Thymus (tissue), 11 donors: ENCODE measurements around the gene RNF150. TPM values are rescaled to one million over a fixed set of nuclear protein-coding genes. Genes with fewer than 3 reads are reported as not detected.
A peak's percentile ranks its signal among the peaks of the same experiment; 100 is the strongest.

Experiments used
- DNase-seq, 9 donors: peaks; one replicate each; pipeline ENCODE4 v3.0.0-alpha.2; 2013; ENCODE audit warnings: low spot score in 9 of 9, low read depth in 6 of 9, missing footprints in 1 of 9
- H3K27ac ChIP-seq, 2 donors: one replicate each; pipeline ENCODE4 v1.5.1; 2013; ENCODE audit warnings: control low read depth in 1 of 2, low read depth in 1 of 2, low read length in 1 of 2, mild to moderate bottlenecking in 1 of 2, moderate library complexity in 1 of 2
- H3K27me3 ChIP-seq, 2 donors: one replicate each; pipeline ENCODE4 v1.5.1; 2013; ENCODE audit warnings: low read length in 1 of 2; ENCODE audit not compliant: control insufficient read depth in 2 of 2, insufficient read depth in 1 of 2
- H3K36me3 ChIP-seq, 2 donors: one replicate each; pipeline ENCODE4 v1.5.1; 2013; ENCODE audit warnings: low read length in 1 of 2, mild to moderate bottlenecking in 1 of 2, moderate library complexity in 1 of 2; ENCODE audit not compliant: control insufficient read depth in 2 of 2, insufficient read depth in 2 of 2
- H3K4me1 ChIP-seq, 2 donors: one replicate each; pipeline ENCODE4 v1.5.1; 2013; ENCODE audit warnings: low read length in 2 of 2; ENCODE audit not compliant: control insufficient read depth in 2 of 2, insufficient read depth in 2 of 2
- H3K4me3 ChIP-seq, 2 donors: one replicate each; pipeline ENCODE4 v1.5.1; 2013; ENCODE audit warnings: low read length in 2 of 2, control low read depth in 1 of 2, mild to moderate bottlenecking in 1 of 2
- H3K9me3 ChIP-seq, 2 donors: one replicate each; pipeline ENCODE4 v1.5.1; 2013; ENCODE audit warnings: low read length in 1 of 2, mild to moderate bottlenecking in 1 of 2; ENCODE audit not compliant: control insufficient read depth in 2 of 2, insufficient read depth in 1 of 2
- WGBS: extraction: QIAGEN DNeasy Blood & Tissue Kit; methylation state at CpG from one replicate; pipeline ENCODE4 v1.1.7; 2013; 5-methylcytosine and 5-hydroxymethylcytosine counted together
- polyA plus RNA-seq: library from polyadenylated mRNA; stranded (reverse); fragments of 200-250 nt; gene quantifications from one replicate; pipeline ENCODE4 v1.2.3, GENCODE V29; 2013
- total RNA-seq: library from RNA; stranded (reverse); fragments of 120-200 nt; gene quantifications from one replicate; pipeline ENCODE4 v1.2.4, GENCODE V29; 2013
- donor health status: healthy.

Gene RNF150
- total and polyA plus RNA-seq, 2 donors: 1.4 to 2.9 TPM

DNA sequence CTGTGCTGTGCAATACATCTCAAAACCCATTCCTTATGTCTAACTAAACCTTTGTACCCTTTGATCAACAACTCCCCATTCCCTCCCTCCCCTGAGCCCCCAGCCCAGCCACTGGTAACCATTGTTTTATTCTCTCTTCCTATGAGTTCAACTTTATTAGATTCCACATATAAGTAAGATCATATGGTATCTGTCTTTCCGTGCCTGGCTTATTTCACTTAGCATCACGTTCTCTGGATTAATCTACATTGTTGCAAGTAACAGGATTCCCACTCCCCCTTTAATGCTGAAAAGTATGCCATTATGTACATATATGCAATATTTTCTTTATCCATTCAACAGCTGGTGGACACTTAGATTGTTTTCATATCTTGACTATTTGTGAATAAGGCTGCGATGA, 119.4 kb downstream of the RNF150 start:
- H3K27ac ChIP-seq: no peak overlapping the region
- H3K27me3 ChIP-seq: no peaks in the 10 kb centered on the region
- no peaks in the 10 kb centered on the region for H3K36me3 ChIP-seq
- no peaks in the 10 kb centered on the region for H3K9me3 ChIP-seq
- DNase-seq: no peak
- no peaks in the 10 kb centered on the region for H3K4me1 ChIP-seq
- 65% methylated on average over 3 of the region's 3 CpGs for WGBS
- no peak overlapping the region for H3K4me3 ChIP-seq

DNA sequence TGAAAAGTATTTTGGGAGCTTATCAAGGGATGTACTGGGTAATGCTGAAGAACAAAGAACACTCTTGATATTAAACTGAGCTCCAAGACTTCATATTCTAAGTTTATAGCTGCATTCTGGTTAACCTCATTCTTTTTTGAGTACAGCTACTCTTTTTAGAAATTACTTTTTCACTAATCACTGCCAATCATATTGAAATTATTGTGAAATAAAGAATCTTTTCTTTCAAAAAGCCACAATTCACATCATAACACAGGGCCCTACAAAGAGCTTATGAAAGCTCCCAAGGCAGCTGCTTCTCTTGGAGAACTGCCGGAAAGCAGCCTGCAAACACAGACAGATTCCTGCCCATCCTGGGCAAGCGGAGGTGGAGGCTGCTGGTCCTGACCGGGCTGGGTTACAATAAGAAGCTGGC, 121.4 kb downstream of the RNF150 start:
- Histone ChIP-seq H3K36me3 (no peaks in the 10 kb centered on the region), H3K27me3 (no peaks in the 10 kb centered on the region), H3K27ac (no peak overlapping the region), H3K4me3 (no peak overlapping the region), H3K9me3 (no peaks in the 10 kb centered on the region), H3K4me1 (no peaks in the 10 kb centered on the region)
- WGBS: 95% methylated on average over 3 of the region's 3 CpGs
- DNase-seq: no peak

DNA sequence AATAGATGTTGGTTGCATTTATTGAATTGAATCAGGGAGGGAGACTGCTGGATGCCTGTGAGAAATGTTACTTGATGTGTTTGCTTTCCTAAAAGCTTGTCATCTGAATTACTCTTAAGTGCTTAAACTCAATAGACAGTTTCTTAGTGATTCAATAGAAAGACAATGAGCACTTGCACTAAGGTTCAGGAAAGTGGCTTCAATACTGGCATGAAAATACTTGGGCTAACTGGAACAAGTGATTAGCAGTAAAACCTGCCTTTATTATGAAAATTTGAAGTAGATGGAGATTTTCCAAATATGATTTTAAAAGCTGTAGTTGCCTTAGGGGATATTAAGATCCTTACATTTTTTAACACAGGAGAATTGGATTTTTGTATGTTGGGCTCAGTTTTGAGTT, 123.3 kb downstream of the RNF150 start:
- H3K4me1 ChIP-seq: no peaks in the 10 kb centered on the region
- no peaks in the 10 kb centered on the region for H3K27me3 ChIP-seq
- no peak overlapping the region for H3K27ac ChIP-seq
- H3K9me3 ChIP-seq: no peaks in the 10 kb centered on the region
- DNase-seq: no peak
- no peaks in the 10 kb centered on the region for H3K36me3 ChIP-seq
- H3K4me3 ChIP-seq: no peak overlapping the region

DNA sequence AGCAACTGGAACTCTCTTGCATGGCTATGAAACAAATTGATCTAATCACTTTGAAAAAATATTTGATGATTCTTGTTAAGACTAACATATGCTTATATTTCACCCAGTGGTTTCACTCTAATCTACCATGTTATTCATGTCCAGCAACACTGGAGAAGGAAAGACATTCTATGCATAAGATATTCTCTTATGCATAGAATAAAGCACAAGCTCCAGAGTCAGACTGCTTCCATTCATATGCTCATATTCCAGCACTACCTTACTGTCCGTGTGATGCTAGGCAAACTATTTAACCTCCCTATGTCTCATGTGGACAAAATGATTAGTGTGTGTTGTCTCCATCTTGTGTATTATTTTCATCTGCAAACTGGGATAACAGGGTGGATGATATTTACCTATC, 124.1 kb downstream of the RNF150 start:
- no peak overlapping the region for H3K27ac ChIP-seq
- no peak for DNase-seq
- H3K27me3 ChIP-seq: no peaks in the 10 kb centered on the region
- H3K36me3 ChIP-seq: no peaks in the 10 kb centered on the region
- no peaks in the 10 kb centered on the region for H3K4me1 ChIP-seq
- H3K9me3 ChIP-seq: no peaks in the 10 kb centered on the region
- no peak overlapping the region for H3K4me3 ChIP-seq
- WGBS: 97% methylated on average over 1 of the region's 1 CpG

DNA sequence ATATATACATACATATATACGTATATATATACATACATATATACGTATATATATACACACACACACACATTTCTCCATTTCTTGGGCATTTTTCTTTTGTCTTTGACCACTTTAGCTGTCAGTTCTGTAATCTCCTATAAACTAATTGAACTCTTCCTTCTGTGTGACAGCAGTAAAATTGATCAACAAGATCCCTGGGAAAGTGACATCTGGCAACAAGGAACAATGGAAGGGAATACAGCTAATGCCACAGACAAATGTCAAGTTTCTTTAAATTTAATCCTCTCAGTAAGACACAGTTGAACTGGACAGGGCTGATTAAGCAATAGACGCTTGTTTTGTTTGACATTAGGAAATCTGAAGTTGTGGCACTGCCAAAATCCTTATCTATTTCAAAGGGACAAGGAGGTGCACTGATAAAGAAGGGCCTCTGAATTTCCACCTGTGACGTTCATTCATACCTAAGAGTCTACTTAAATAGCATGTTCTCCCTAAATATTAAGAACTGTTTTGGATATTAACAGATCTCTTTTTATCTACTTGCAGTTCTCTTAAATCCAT, 126.9 kb downstream of the RNF150 start:
- WGBS: 91% methylated on average over 4 of the region's 4 CpGs
- H3K9me3 ChIP-seq: no peaks in the 10 kb centered on the region
- no peak for DNase-seq
- no peak overlapping the region for H3K27ac ChIP-seq
- H3K4me1 ChIP-seq: no peaks in the 10 kb centered on the region
- no peaks in the 10 kb centered on the region for H3K36me3 ChIP-seq
- no peaks in the 10 kb centered on the region for H3K27me3 ChIP-seq
- H3K4me3 ChIP-seq: no peak overlapping the region

DNA sequence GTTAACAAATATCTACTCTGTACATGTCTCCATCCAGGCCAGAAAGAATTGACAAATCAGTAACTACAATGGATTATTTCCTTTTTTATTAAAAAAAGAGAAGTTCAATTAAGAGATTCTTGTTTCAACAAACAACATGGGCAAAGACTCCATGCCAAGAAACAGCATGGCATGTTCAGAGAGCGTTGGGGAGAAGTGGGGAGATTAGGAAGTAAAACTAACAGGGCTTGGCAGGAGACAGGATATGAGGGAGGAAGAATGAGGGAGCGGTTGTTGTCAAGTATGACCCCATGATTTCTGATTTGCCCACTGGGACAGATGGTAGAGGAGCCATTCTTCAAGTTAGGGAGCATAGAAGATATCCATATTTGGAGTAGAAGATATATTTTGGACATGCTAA, 128.4 kb downstream of the RNF150 start:
- no peaks in the 10 kb centered on the region for H3K27me3 ChIP-seq
- H3K4me3 ChIP-seq: no peak overlapping the region
- no peak for DNase-seq
- no peaks in the 10 kb centered on the region for H3K9me3 ChIP-seq
- H3K27ac ChIP-seq: no peak overlapping the region
- 90% methylated on average over 2 of the region's 2 CpGs for WGBS
- no peaks in the 10 kb centered on the region for H3K4me1 ChIP-seq
- H3K36me3 ChIP-seq: no peaks in the 10 kb centered on the region

DNA sequence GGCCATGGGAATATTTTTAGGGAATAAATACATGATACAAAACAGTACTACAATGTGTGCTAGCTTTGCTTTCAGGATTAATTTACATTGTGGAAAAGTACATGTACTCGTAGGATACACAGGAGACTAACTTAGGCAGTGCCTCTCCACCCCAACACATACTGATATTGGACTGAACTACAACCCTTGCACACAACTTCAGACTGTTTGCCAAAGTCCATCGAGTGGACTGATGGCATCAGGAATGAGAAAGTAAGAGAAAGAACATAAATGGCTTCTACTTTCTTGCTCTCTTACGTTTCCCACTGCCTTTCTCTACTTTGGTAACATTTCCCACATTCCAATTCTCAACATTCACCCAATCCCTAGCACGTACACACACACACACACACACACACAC, 130.1 kb downstream of the RNF150 start:
- H3K4me1 ChIP-seq: no peaks in the 10 kb centered on the region
- no peaks in the 10 kb centered on the region for H3K9me3 ChIP-seq
- no peak overlapping the region for H3K4me3 ChIP-seq
- H3K36me3 ChIP-seq: no peaks in the 10 kb centered on the region
- no peak overlapping the region for H3K27ac ChIP-seq
- H3K27me3 ChIP-seq: no peaks in the 10 kb centered on the region
- 94% methylated on average over 4 of the region's 4 CpGs for WGBS
- DNase-seq: no peak

DNA sequence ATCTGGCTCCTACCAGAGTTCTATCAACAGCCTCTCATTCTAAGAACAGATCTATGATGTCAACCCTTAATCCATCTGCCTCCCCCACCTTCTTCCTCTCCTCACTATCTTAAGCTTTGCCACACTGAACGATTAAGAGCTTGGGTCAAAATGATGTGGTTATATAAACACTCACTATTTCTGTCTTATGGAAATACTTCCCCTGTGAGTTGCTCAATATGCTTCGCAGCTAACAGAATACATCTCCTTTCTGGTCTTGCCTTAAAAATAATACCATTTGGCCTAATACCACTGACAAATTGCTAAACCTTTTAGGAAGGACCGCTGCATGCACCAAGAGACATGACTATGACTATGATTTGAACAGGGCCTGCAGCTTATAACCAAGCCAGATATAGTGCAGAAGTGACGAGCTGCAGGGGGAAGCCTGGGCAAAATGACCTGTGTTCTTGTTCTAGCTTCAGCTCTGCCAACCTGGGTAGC, 130.9 kb downstream of the RNF150 start:
- no peaks in the 10 kb centered on the region for H3K4me1 ChIP-seq
- no peaks in the 10 kb centered on the region for H3K36me3 ChIP-seq
- no peak overlapping the region for H3K27ac ChIP-seq
- H3K9me3 ChIP-seq: no peaks in the 10 kb centered on the region
- H3K4me3 ChIP-seq: no peak overlapping the region
- no peak for DNase-seq
- no peaks in the 10 kb centered on the region for H3K27me3 ChIP-seq
- WGBS: 81% methylated on average over 4 of the region's 4 CpGs

DNA sequence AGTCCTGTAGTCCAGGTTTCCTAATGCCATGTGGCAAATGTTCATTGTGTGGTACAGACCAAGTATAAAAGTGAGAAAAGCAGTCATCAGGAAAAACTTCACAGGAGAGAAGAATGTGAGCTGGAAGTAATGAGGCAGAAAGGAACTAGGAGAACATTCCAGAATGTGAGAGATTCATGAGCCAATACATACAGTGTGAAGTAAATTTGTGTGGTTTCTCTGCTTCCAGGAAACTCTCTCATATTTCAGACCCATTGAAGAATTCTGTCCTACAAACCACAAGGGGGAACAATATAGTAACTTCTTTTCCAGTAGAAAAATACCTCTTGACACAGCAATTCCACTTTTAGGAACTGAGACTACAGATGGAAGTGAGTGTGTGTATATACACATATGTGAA, 136.5 kb downstream of the RNF150 start:
- peak in 1 of 9 donors; percentile 2 for DNase-seq
- no peaks in the 10 kb centered on the region for H3K36me3 ChIP-seq
- no peak overlapping the region for H3K27ac ChIP-seq

DNA sequence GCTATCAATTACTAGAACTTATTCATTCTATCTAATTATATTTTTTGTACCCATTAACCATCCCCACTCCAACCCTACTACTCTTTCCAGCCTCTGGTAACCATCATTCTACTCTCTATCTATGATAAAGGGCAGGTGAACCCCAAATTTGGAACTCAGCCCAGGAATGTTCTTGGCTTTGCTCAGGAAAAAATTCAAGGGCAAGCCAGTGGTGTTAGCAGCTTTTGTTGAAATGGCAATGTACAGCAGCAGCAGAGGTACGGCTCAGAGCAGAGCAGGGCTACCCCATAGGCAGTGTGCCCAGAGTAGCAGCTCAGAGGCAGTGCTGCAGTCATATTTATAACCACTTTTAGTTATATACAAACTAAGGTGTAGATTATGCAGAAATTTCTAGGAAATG, 138.2 kb downstream of the RNF150 start:
- WGBS: 99% methylated on average over 1 of the region's 1 CpG
- Histone ChIP-seq H3K27me3 (no peaks in the 10 kb centered on the region), H3K9me3 (no peaks in the 10 kb centered on the region), H3K4me3 (no peak overlapping the region), H3K27ac (no peak overlapping the region), H3K36me3 (no peaks in the 10 kb centered on the region), H3K4me1 (no peaks in the 10 kb centered on the region)
- DNase-seq: no peak

More for the DNA sequence above, 136.5 kb downstream of the RNF150 start:
- Histone ChIP-seq H3K9me3 (no peaks in the 10 kb centered on the region), H3K4me3 (no peak overlapping the region), H3K4me1 (no peaks in the 10 kb centered on the region), H3K27me3 (no peaks in the 10 kb centered on the region)
